Vagina (tissue), 2 donors: ENCODE measurements around the gene GID8.

Experiments
- POLR2A ChIP-seq, 2 donors: fragments of 450-650 bp; IDR thresholded peaks; one replicate each; pipeline ENCODE4 v1.6.1; 2017; ENCODE audit warnings: antibody characterized with exemption in 2 of 2, mild to moderate bottlenecking in 2 of 2, moderate library complexity in 2 of 2
- TF ChIP-seq, protein P1 (sequence below), 3 experiments: fragments of 450-650 bp in 2 of 3; fragments of 200-600 bp in 1 of 3; sonication (generic) in 1 of 3; IDR thresholded peaks; one replicate each; pipeline ENCODE4 v1.5.1; 2017 to 2019; ENCODE audit warnings: antibody characterized with exemption in 3 of 3, mild to moderate bottlenecking in 2 of 3, moderate library complexity in 2 of 3

DNA sequence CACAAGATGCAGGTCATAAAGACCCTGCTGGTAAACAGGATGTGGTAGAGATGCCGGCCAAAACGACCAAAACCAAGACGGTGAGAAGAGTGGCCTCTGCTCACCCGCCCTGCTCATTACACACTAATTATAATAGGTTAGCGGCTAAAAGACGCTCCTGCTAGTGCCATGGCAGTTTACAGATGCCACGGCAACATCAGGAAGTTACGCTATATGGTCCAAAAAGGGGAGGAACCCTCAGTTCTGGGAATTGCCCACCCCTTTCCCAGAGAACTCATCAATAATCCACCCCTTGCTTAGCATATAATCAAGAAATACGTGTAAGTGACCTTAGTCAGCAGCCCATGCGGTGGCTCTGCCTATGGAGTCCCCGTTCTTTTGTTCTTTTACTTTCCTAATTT is 51.3 kb downstream of the GID8 start:
- TF ChIP-seq, protein P1, sequence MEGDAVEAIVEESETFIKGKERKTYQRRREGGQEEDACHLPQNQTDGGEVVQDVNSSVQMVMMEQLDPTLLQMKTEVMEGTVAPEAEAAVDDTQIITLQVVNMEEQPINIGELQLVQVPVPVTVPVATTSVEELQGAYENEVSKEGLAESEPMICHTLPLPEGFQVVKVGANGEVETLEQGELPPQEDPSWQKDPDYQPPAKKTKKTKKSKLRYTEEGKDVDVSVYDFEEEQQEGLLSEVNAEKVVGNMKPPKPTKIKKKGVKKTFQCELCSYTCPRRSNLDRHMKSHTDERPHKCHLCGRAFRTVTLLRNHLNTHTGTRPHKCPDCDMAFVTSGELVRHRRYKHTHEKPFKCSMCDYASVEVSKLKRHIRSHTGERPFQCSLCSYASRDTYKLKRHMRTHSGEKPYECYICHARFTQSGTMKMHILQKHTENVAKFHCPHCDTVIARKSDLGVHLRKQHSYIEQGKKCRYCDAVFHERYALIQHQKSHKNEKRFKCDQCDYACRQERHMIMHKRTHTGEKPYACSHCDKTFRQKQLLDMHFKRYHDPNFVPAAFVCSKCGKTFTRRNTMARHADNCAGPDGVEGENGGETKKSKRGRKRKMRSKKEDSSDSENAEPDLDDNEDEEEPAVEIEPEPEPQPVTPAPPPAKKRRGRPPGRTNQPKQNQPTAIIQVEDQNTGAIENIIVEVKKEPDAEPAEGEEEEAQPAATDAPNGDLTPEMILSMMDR (IDR thresholded peaks at IDR 0.05), result no peak
- no peak for TF ChIP-seq POLR2A (IDR thresholded peaks at IDR 0.05)
